Peyer's patch (tissue), 4 donors: ENCODE data around the gene PSMB1. TPM values are rescaled to one million over a fixed set of nuclear protein-coding genes. Genes with fewer than 3 reads are reported as not detected.

Source experiments
- DNase-seq, 3 donors: peaks; one replicate each; pipeline ENCODE4 v3.0.0-alpha.2; 2017 to 2019
- H3K27ac ChIP-seq, 4 donors: fragments of 200-600 bp; sonication (generic); one replicate each; pipeline ENCODE4 v1.5.1; 2016 to 2019
- H3K27me3 ChIP-seq, 2 donors: fragments of 200-600 bp; sonication (generic); one replicate each; pipeline ENCODE4 v1.5.1; 2019
- H3K36me3 ChIP-seq, 3 donors: fragments of 200-600 bp; sonication (generic); one replicate each; pipeline ENCODE4 v1.5.1; 2016 to 2019
- H3K4me1 ChIP-seq, 4 donors: fragments of 200-600 bp; sonication (generic); one replicate each; pipeline ENCODE4 v1.5.1; 2016 to 2019
- H3K4me3 ChIP-seq, 4 donors: fragments of 200-600 bp; sonication (generic); 1 replicate in 3 of 4; 2 replicates in 1 of 4; pipeline ENCODE4 v1.5.1; 2016 to 2019; ENCODE audit warnings: mild to moderate bottlenecking in 1 of 4
- H3K9me3 ChIP-seq, 4 donors: fragments of 200-600 bp; sonication (generic); one replicate each; pipeline ENCODE4 v1.5.1; 2016 to 2019; ENCODE audit warnings: mild to moderate bottlenecking in 1 of 4
- CTCF ChIP-seq, 6 experiments: fragments of 450-650 bp in 4 of 6; fragments of 200-600 bp in 2 of 6; sonication (generic) in 1 of 6; IDR thresholded peaks; one replicate each; pipeline ENCODE4 v1.5.1; 2017 to 2019; ENCODE audit warnings: antibody characterized with exemption in 6 of 6, mild to moderate bottlenecking in 3 of 6, moderate library complexity in 1 of 6
- POLR2A ChIP-seq, 2 donors: fragments of 450-650 bp; IDR thresholded peaks; one replicate each; pipeline ENCODE4 v1.5.1; 2017; ENCODE audit warnings: antibody characterized with exemption in 2 of 2, mild to moderate bottlenecking in 2 of 2, moderate library complexity in 2 of 2
- total RNA-seq, 4 donors: library from RNA; depleted of rRNA; stranded (reverse); fragments of >200 nt; gene quantifications; one replicate each; pipeline ENCODE4 v1.1.0, GENCODE V29; 2016

PSMB1 gene
- total RNA-seq, 4 donors from 2014 or later, result 84.9 to 154 (median 143) TPM

GRCh38 chr6:170524172-170524502 lies 29.0 kb downstream of the PSMB1 start:
- no peaks in the 10 kb centered on the region for H3K4me1 ChIP-seq
- H3K27ac ChIP-seq, result no peak overlapping the region

GRCh38 chr6:170523256-170524171 lies 29.6 kb downstream of the PSMB1 start:
- no peaks in the 10 kb centered on the region for H3K9me3 ChIP-seq
- no peak overlapping the region for H3K27ac ChIP-seq
- H3K4me1 ChIP-seq, result no peaks in the 10 kb centered on the region
- H3K36me3 ChIP-seq, result no peaks in the 10 kb centered on the region
- no peak overlapping the region for H3K4me3 ChIP-seq
- no peak for DNase-seq
- no peaks in the 10 kb centered on the region for H3K27me3 ChIP-seq
- TF ChIP-seq POLR2A (IDR thresholded peaks at IDR 0.05) (no peak), CTCF (IDR thresholded peaks at IDR 0.05) (no peak)

More at GRCh38 chr6:170524172-170524502, 29.0 kb downstream of the PSMB1 start:
- no peak for TF ChIP-seq POLR2A (IDR thresholded peaks at IDR 0.05)
- no peak for TF ChIP-seq CTCF (IDR thresholded peaks at IDR 0.05)
- no peak for DNase-seq
- Histone ChIP-seq H3K36me3 (no peaks in the 10 kb centered on the region), H3K9me3 (no peaks in the 10 kb centered on the region), H3K4me3 (no peak overlapping the region), H3K27me3 (no peaks in the 10 kb centered on the region)

GRCh38 chr6:170522565-170523183 lies 30.4 kb downstream of the PSMB1 start:
- DNase-seq, result no peak

GRCh38 chr6:170516783-170517616 lies 36.1 kb downstream of the PSMB1 start:
- Histone ChIP-seq H3K36me3 (no peaks in the 10 kb centered on the region), H3K27ac (no peak overlapping the region), H3K27me3 (no peaks in the 10 kb centered on the region), H3K4me3 (no peak overlapping the region), H3K4me1 (no peaks in the 10 kb centered on the region), H3K9me3 (no peaks in the 10 kb centered on the region)
- DNase-seq, result peak in 2 of 3 donors; percentile 42 to 69
- TF ChIP-seq POLR2A (IDR thresholded peaks at IDR 0.05), result no peak
- TF ChIP-seq CTCF (IDR thresholded peaks at IDR 0.05), result peak in 5 of 6 experiments; percentile 34 to 83 (median 80)

More at GRCh38 chr6:170522565-170523183, 30.4 kb downstream of the PSMB1 start:
- no peaks in the 10 kb centered on the region for H3K4me1 ChIP-seq
- H3K27ac ChIP-seq, result no peak overlapping the region
- no peaks in the 10 kb centered on the region for H3K9me3 ChIP-seq
- H3K36me3 ChIP-seq, result no peaks in the 10 kb centered on the region
- TF ChIP-seq CTCF (IDR thresholded peaks at IDR 0.05), result peak in 1 of 6 experiments; percentile 9
- no peak for TF ChIP-seq POLR2A (IDR thresholded peaks at IDR 0.05)
- H3K27me3 ChIP-seq, result no peaks in the 10 kb centered on the region
- H3K4me3 ChIP-seq, result no peak overlapping the region

- Histone ChIP-seq H3K27ac (no peak overlapping the region), H3K36me3 (no peaks in the 10 kb centered on the region), H3K27me3 (no peaks in the 10 kb centered on the region), H3K4me1 (no peaks in the 10 kb centered on the region), H3K9me3 (no peaks in the 10 kb centered on the region), H3K4me3 (no peak overlapping the region)
- TF ChIP-seq CTCF (IDR thresholded peaks at IDR 0.05) (no peak), POLR2A (IDR thresholded peaks at IDR 0.05) (no peak)
- no peak for DNase-seq
Measured at GRCh38 chr6:170514908-170515307, 38.2 kb downstream of the PSMB1 start.
